Karpas-422 (cell line): ENCODE data around the gene NRG3. TPM values are rescaled to one million over a fixed set of nuclear protein-coding genes. Genes with fewer than 3 reads are reported as not detected.

Experiments
- DNase-seq: peaks from one replicate; pipeline ENCODE4 v3.0.0-alpha.2; 2015
- H2AFZ ChIP-seq: fragments of 200-600 bp; sonication (generic); 2 replicates; pipeline ENCODE4 v1.6.1; 2014; ENCODE audit warnings: antibody characterized with exemption, low read length, mixed read lengths
- H3K27ac ChIP-seq: fragments of 200-600 bp; sonication (generic); 2 replicates; pipeline ENCODE4 v1.5.1; 2014; ENCODE audit warnings: mild to moderate bottlenecking, low read length, moderate library complexity
- H3K27me3 ChIP-seq: fragments of 200-600 bp; sonication (generic); 2 replicates; pipeline ENCODE4 v1.6.1; 2014; ENCODE audit warnings: low read length, mixed read lengths
- H3K36me3 ChIP-seq: fragments of 200-600 bp; sonication (generic); 2 replicates; pipeline ENCODE4 v1.6.1; 2014; ENCODE audit warnings: low read length, mixed read lengths; ENCODE audit not compliant: insufficient read depth
- H3K4me1 ChIP-seq: fragments of 200-600 bp; sonication (generic); 2 replicates; pipeline ENCODE4 v1.6.1; 2014; ENCODE audit warnings: mild to moderate bottlenecking, low read length, mixed read lengths
- H3K4me2 ChIP-seq: fragments of 200-600 bp; sonication (generic); 2 replicates; pipeline ENCODE4 v1.6.1; 2014; ENCODE audit warnings: low read length, low read depth, mild to moderate bottlenecking; ENCODE audit not compliant: poor library complexity, severe bottlenecking
- H3K4me3 ChIP-seq: fragments of 200-600 bp; sonication (generic); 2 replicates; pipeline ENCODE4 v1.5.1; 2014; ENCODE audit warnings: mild to moderate bottlenecking, antibody characterized with exemption, low read length, mixed read lengths
- H3K79me2 ChIP-seq: fragments of 200-600 bp; sonication (generic); 2 replicates; pipeline ENCODE4 v1.6.1; 2014; ENCODE audit warnings: mild to moderate bottlenecking, low read length, mixed read lengths
- H3K9ac ChIP-seq: fragments of 200-600 bp; sonication (generic); 2 replicates; pipeline ENCODE4 v1.6.0; 2014; ENCODE audit warnings: low read length
- H3K9me2 ChIP-seq: fragments of 200-600 bp; sonication (generic), shearing (Covaris generic); replicated peaks from 2 replicates; pipeline ENCODE4 v1.6.0; 2014; ENCODE audit warnings: mild to moderate bottlenecking, low read length, moderate library complexity; ENCODE audit not compliant: insufficient read depth
- H3K9me3 ChIP-seq: fragments of 300-700, 200-600 bp; sonication (generic); 2 replicates; pipeline ENCODE4 v1.6.1; 2014; ENCODE audit warnings: low read length, mixed read lengths
- H4K20me1 ChIP-seq: fragments of 200-600 bp; sonication (generic); 2 replicates; pipeline ENCODE4 v1.6.1; 2014; ENCODE audit warnings: mild to moderate bottlenecking, antibody characterized with exemption, low read length, low read depth; ENCODE audit not compliant: insufficient read depth
- total RNA-seq: library from RNA; depleted of rRNA; stranded (reverse); fragments of >200 nt; shearing (Covaris generic); gene quantifications from 2 replicates; pipeline ENCODE4 v1.2.3, GENCODE V29; 2014; ENCODE audit warnings: low replicate concordance

The NRG3 gene
- total RNA-seq, 1 experiment from 2014 or later = not detected

GRCh38 chr10:81875467-81876252, 666 bp downstream of the NRG3 start:
- Histone ChIP-seq H3K9me2 (no peaks in the 10 kb centered on the region), H3K9ac (no peak overlapping the region), H3K27me3 (no peaks in the 10 kb centered on the region), H3K36me3 (no peaks in the 10 kb centered on the region), H3K4me3 (no peak overlapping the region), H3K9me3 (no peaks in the 10 kb centered on the region), H3K27ac (no peak overlapping the region), H3K4me2 (no peak overlapping the region), H4K20me1 (no peaks in the 10 kb centered on the region), H3K79me2 (no peaks in the 10 kb centered on the region), H3K4me1 (no peaks in the 10 kb centered on the region), H2AFZ (no peak overlapping the region)
- DNase-seq = no peak

GRCh38 chr10:81876253-81877077, 1.5 kb downstream of the NRG3 start:
- Histone ChIP-seq H3K27ac (no peak overlapping the region), H3K4me1 (no peaks in the 10 kb centered on the region), H2AFZ (no peak overlapping the region), H3K27me3 (no peaks in the 10 kb centered on the region), H3K79me2 (no peaks in the 10 kb centered on the region), H3K4me3 (no peak overlapping the region), H3K9me3 (no peaks in the 10 kb centered on the region), H3K36me3 (no peaks in the 10 kb centered on the region), H3K9ac (no peak overlapping the region), H3K4me2 (no peak overlapping the region), H3K9me2 (no peaks in the 10 kb centered on the region), H4K20me1 (no peaks in the 10 kb centered on the region)
- DNase-seq = no peak

- no peak for DNase-seq
- H3K4me3 ChIP-seq = no peak overlapping the region
- no peak overlapping the region for H3K27ac ChIP-seq
- H4K20me1 ChIP-seq = no peaks in the 10 kb centered on the region
- no peaks in the 10 kb centered on the region for H3K36me3 ChIP-seq
- H3K9me3 ChIP-seq = no peaks in the 10 kb centered on the region
- no peak overlapping the region for H2AFZ ChIP-seq
- no peaks in the 10 kb centered on the region for H3K27me3 ChIP-seq
- H3K9me2 ChIP-seq = no peaks in the 10 kb centered on the region
- no peak overlapping the region for H3K4me2 ChIP-seq
- no peak overlapping the region for H3K9ac ChIP-seq
- no peaks in the 10 kb centered on the region for H3K4me1 ChIP-seq
- no peaks in the 10 kb centered on the region for H3K79me2 ChIP-seq
Observed at GRCh38 chr10:81877596-81877995, 2.6 kb downstream of the NRG3 start.

GRCh38 chr10:81882011-81882410, 7.0 kb downstream of the NRG3 start:
- Histone ChIP-seq H3K79me2 (no peaks in the 10 kb centered on the region), H4K20me1 (no peaks in the 10 kb centered on the region)

GRCh38 chr10:81884856-81885255, 9.9 kb downstream of the NRG3 start:
- H3K27me3 ChIP-seq = no peaks in the 10 kb centered on the region
- H3K36me3 ChIP-seq = no peaks in the 10 kb centered on the region
- H3K4me2 ChIP-seq = no peak overlapping the region
- H3K4me3 ChIP-seq = no peak overlapping the region
- no peak overlapping the region for H3K27ac ChIP-seq
- H3K4me1 ChIP-seq = no peaks in the 10 kb centered on the region
- no peak overlapping the region for H2AFZ ChIP-seq
- no peak overlapping the region for H3K9ac ChIP-seq
- no peaks in the 10 kb centered on the region; the same call in 1 of the 2 replicates for H3K9me3 ChIP-seq
- no peaks in the 10 kb centered on the region for H3K9me2 ChIP-seq
- DNase-seq = no peak
- no peaks in the 10 kb centered on the region for H4K20me1 ChIP-seq
- no peaks in the 10 kb centered on the region for H3K79me2 ChIP-seq

More at GRCh38 chr10:81882011-81882410, 7.0 kb downstream of the NRG3 start:
- no peaks in the 10 kb centered on the region for H3K36me3 ChIP-seq
- H3K9ac ChIP-seq = no peak overlapping the region
- no peaks in the 10 kb centered on the region for H3K27me3 ChIP-seq
- H3K4me2 ChIP-seq = no peak overlapping the region
- no peaks in the 10 kb centered on the region; the same call in 1 of the 2 replicates for H3K9me3 ChIP-seq
- no peak overlapping the region for H3K27ac ChIP-seq
- DNase-seq = no peak
- no peak overlapping the region for H2AFZ ChIP-seq
- no peaks in the 10 kb centered on the region for H3K4me1 ChIP-seq
- no peaks in the 10 kb centered on the region for H3K9me2 ChIP-seq
- H3K4me3 ChIP-seq = no peak overlapping the region

GRCh38 chr10:81885491-81885890, 10.5 kb downstream of the NRG3 start:
- no peaks in the 10 kb centered on the region for H3K4me1 ChIP-seq
- no peak for DNase-seq
- H3K9me3 ChIP-seq = no peaks in the 10 kb centered on the region; the same call in 1 of the 2 replicates
- H3K27ac ChIP-seq = no peak overlapping the region
- H3K27me3 ChIP-seq = no peaks in the 10 kb centered on the region
- no peaks in the 10 kb centered on the region for H3K79me2 ChIP-seq
- no peak overlapping the region for H3K4me2 ChIP-seq
- H3K36me3 ChIP-seq = no peaks in the 10 kb centered on the region
- H3K9ac ChIP-seq = no peak overlapping the region
- H3K4me3 ChIP-seq = no peak overlapping the region
- H4K20me1 ChIP-seq = no peaks in the 10 kb centered on the region
- no peak overlapping the region for H2AFZ ChIP-seq
- no peaks in the 10 kb centered on the region for H3K9me2 ChIP-seq

GRCh38 chr10:81886939-81887338, 11.9 kb downstream of the NRG3 start:
- no peaks in the 10 kb centered on the region for H3K36me3 ChIP-seq
- H4K20me1 ChIP-seq = no peaks in the 10 kb centered on the region
- no peaks in the 10 kb centered on the region; the same call in 1 of the 2 replicates for H3K9me3 ChIP-seq
- no peaks in the 10 kb centered on the region for H3K9me2 ChIP-seq
- no peaks in the 10 kb centered on the region for H3K4me1 ChIP-seq
- no peak overlapping the region for H3K4me3 ChIP-seq
- H3K27me3 ChIP-seq = no peaks in the 10 kb centered on the region
- no peaks in the 10 kb centered on the region for H3K79me2 ChIP-seq
- no peak for DNase-seq
- no peak overlapping the region for H3K27ac ChIP-seq
- no peak overlapping the region for H3K4me2 ChIP-seq
- H2AFZ ChIP-seq = no peak overlapping the region
- H3K9ac ChIP-seq = no peak overlapping the region

GRCh38 chr10:81889181-81889769, 14.3 kb downstream of the NRG3 start:
- Histone ChIP-seq H3K36me3 (no peaks in the 10 kb centered on the region), H3K9me2 (no peaks in the 10 kb centered on the region), H3K27ac (no peak overlapping the region), H3K4me1 (no peaks in the 10 kb centered on the region), H3K27me3 (no peaks in the 10 kb centered on the region), H3K4me3 (no peak overlapping the region), H3K4me2 (no peak overlapping the region), H4K20me1 (no peaks in the 10 kb centered on the region), H3K79me2 (no peaks in the 10 kb centered on the region), H3K9me3 (no peaks in the 10 kb centered on the region), H2AFZ (no peak overlapping the region), H3K9ac (no peak overlapping the region)
- DNase-seq = no peak
